CD4-positive, CD25-positive, alpha-beta regulatory T cell (primary cell): ENCODE results near the gene MAP2K7. TPM values are rescaled to one million over a fixed set of nuclear protein-coding genes. Genes with fewer than 3 reads are reported as not detected.
"Not testable (repeated sequence)": the region's sequence is repeated elsewhere in the genome, so short reads cannot be mapped to it uniquely, and the experiment has no call there.

Experiments
- ATAC-seq, 2 donors: fragments of 150-1000 bp; cut with Tn5 transposase; one replicate each; pipeline ENCODE4 v1.10.0; 2021; ENCODE audit warnings: low read depth in 2 of 2, moderate number of reproducible peaks in 2 of 2, moderate library complexity in 1 of 2
- DNase-seq, 3 donors: peaks; one replicate each; pipeline versions ENCODE4 v3.0.0 to v3.0.0-alpha.2; 2012 to 2022; ENCODE audit warnings: mixed read lengths in 1 of 3
- H3K27ac ChIP-seq: one replicate; pipeline ENCODE4 v1.7.0; 2013; ENCODE audit warnings: mild to moderate bottlenecking, low read length; ENCODE audit not compliant: insufficient read depth, poor library complexity, severe bottlenecking
- H3K27me3 ChIP-seq: one replicate; pipeline ENCODE4 v1.7.0; 2013; ENCODE audit warnings: low read length; ENCODE audit not compliant: control insufficient read depth, insufficient read depth
- H3K36me3 ChIP-seq: one replicate; pipeline ENCODE4 v1.7.0; 2013; ENCODE audit warnings: mild to moderate bottlenecking, low read length, moderate library complexity; ENCODE audit not compliant: control insufficient read depth, insufficient read depth
- H3K4me1 ChIP-seq: 2 replicates; pipeline ENCODE4 v1.7.0; 2013; ENCODE audit warnings: mild to moderate bottlenecking, low read length; ENCODE audit not compliant: insufficient read depth, control insufficient read depth, poor library complexity, severe bottlenecking
- H3K4me3 ChIP-seq: one replicate; pipeline ENCODE4 v1.7.0; 2013; ENCODE audit warnings: low read depth, mild to moderate bottlenecking, low read length, moderate library complexity
- H3K9me3 ChIP-seq, 2 experiments: 1 replicate in 1 of 2; 2 replicates in 1 of 2; pipeline ENCODE4 v1.7.0; 2013; ENCODE audit warnings: low read length in 2 of 2, mild to moderate bottlenecking in 1 of 2, moderate library complexity in 1 of 2; ENCODE audit not compliant: control insufficient read depth in 2 of 2
- H3K27ac Mint-ChIP-seq, 3 donors: one replicate each; pipeline ENCODE4 v1.8.0; 2020 to 2022; ENCODE audit warnings: mild to moderate bottlenecking in 3 of 3, mixed read lengths in 3 of 3, moderate library complexity in 2 of 3
- H3K27me3 Mint-ChIP-seq: one replicate; pipeline ENCODE4 v1.8.0; 2022; ENCODE audit warnings: mild to moderate bottlenecking, mixed read lengths
- H3K36me3 Mint-ChIP-seq: one replicate; pipeline ENCODE4 v1.8.0; 2020; ENCODE audit warnings: mixed read lengths
- H3K4me1 Mint-ChIP-seq, 4 donors: one replicate each; pipeline ENCODE4 v1.8.0; 2020 to 2022; ENCODE audit warnings: mixed read lengths in 4 of 4, mild to moderate bottlenecking in 1 of 4
- H3K4me3 Mint-ChIP-seq, 4 donors: one replicate each; pipeline ENCODE4 v1.8.0; 2020 to 2022; ENCODE audit warnings: mild to moderate bottlenecking in 4 of 4, mixed read lengths in 4 of 4, moderate library complexity in 3 of 4
- H3K9me3 Mint-ChIP-seq, 7 donors: one replicate each; pipeline ENCODE4 v1.8.0; 2020 to 2022; ENCODE audit warnings: mixed read lengths in 7 of 7, mild to moderate bottlenecking in 3 of 7, moderate library complexity in 2 of 7
- polyA plus RNA-seq, 4 donors: library from polyadenylated mRNA; unstranded; fragments of 300-500 nt; fragmentation: Illumina TruSeq; gene quantifications; one replicate each; pipeline ENCODE4 v1.2.3, GENCODE V29; 2021
- total RNA-seq: library from RNA; stranded (reverse); gene quantifications from one replicate; pipeline ENCODE4 v1.2.3, GENCODE V29; 2022

Gene MAP2K7
- total and polyA plus RNA-seq, 5 donors from 2014 or later: 1.7 to 93.4 (median 2.7) TPM

- H3K27ac ChIP-seq: no peak overlapping the region
- H3K36me3 Mint-ChIP-seq: no peaks in the 10 kb centered on the region
- H3K4me3 ChIP-seq: no peak overlapping the region
- no peaks in the 10 kb centered on the region for H3K4me1 ChIP-seq
- no peak overlapping the region for H3K4me3 Mint-ChIP-seq
- peaks cover 0 to 1% (median 0%) of the 10 kb centered on the region in 7 donors for H3K9me3 Mint-ChIP-seq
- no peaks in the 10 kb centered on the region for H3K9me3 ChIP-seq
- H3K4me1 Mint-ChIP-seq: no peaks in the 10 kb centered on the region
- H3K36me3 ChIP-seq: no peaks in the 10 kb centered on the region
- peaks cover 24% of the 10 kb centered on the region for H3K27me3 Mint-ChIP-seq
- H3K27me3 ChIP-seq: peaks cover 3% of the 10 kb centered on the region
- ATAC-seq (no peak), DNase-seq (no peak)
- no peak overlapping the region for H3K27ac Mint-ChIP-seq
Observed at GRCh38 chr19:7883796-7884570, 19.7 kb upstream of the MAP2K7 start.

GRCh38 chr19:7885818-7886217, 17.9 kb upstream of the MAP2K7 start:
- Mint-ChIP-seq H3K27me3 (peaks cover 29% of the 10 kb centered on the region), H3K4me1 (no peaks in the 10 kb centered on the region), H3K27ac (peak overlapping the region in 1 of 3 donors; percentile 16), H3K4me3 (no peak overlapping the region), H3K9me3 (peaks cover 0 to 1% (median 0%) of the 10 kb centered on the region in 7 donors), H3K36me3 (no peaks in the 10 kb centered on the region)
- Histone ChIP-seq H3K36me3 (no peaks in the 10 kb centered on the region), H3K9me3 (no peaks in the 10 kb centered on the region), H3K4me1 (no peaks in the 10 kb centered on the region), H3K27ac (no peak overlapping the region), H3K4me3 (no peak overlapping the region), H3K27me3 (peaks cover 3% of the 10 kb centered on the region)
- no peak for ATAC-seq
- DNase-seq: no peak

- no peak overlapping the region for H3K4me3 Mint-ChIP-seq
- Histone ChIP-seq H3K27me3 (peaks cover 3% of the 10 kb centered on the region), H3K4me3 (no peak overlapping the region), H3K36me3 (no peaks in the 10 kb centered on the region), H3K9me3 (no peaks in the 10 kb centered on the region), H3K27ac (no peak overlapping the region), H3K4me1 (no peaks in the 10 kb centered on the region)
- H3K36me3 Mint-ChIP-seq: no peaks in the 10 kb centered on the region
- H3K27ac Mint-ChIP-seq: no peak overlapping the region
- ATAC-seq (no peak), DNase-seq (no peak)
- H3K27me3 Mint-ChIP-seq: peaks cover 34% of the 10 kb centered on the region
- no peaks in the 10 kb centered on the region for H3K4me1 Mint-ChIP-seq
- peaks cover 0 to 1% (median 0%) of the 10 kb centered on the region in 7 donors for H3K9me3 Mint-ChIP-seq
Observed at GRCh38 chr19:7887408-7888144, 16.1 kb upstream of the MAP2K7 start.

GRCh38 chr19:7888145-7888825, 15.4 kb upstream of the MAP2K7 start, which contains the start of gene LRRC8E:
Gene LRRC8E, plus strand, starts transcription at chr19:7888510. Its CDS starts 7,094 bp downstream, at chr19:7895604.
- Histone ChIP-seq H3K36me3 (no peaks in the 10 kb centered on the region), H3K4me1 (no peaks in the 10 kb centered on the region), H3K27ac (no peak within 1 kb of the TSS), H3K9me3 (no peaks in the 10 kb centered on the region), H3K4me3 (no peak within 1 kb of the TSS), H3K27me3 (peaks cover 3% of the 10 kb centered on the region)
- ATAC-seq (peak; percentile 60 to 71), DNase-seq (no peak)
- Mint-ChIP-seq H3K27me3 (peaks cover 34% of the 10 kb centered on the region), H3K4me3 (no peak within 1 kb of the TSS), H3K36me3 (no peaks in the 10 kb centered on the region), H3K27ac (no peak within 1 kb of the TSS), H3K4me1 (no peaks in the 10 kb centered on the region), H3K9me3 (peaks cover 0 to 1% (median 0%) of the 10 kb centered on the region in 7 donors)

- H3K4me1 ChIP-seq: no peaks in the 10 kb centered on the region
- H3K36me3 Mint-ChIP-seq: no peaks in the 10 kb centered on the region
- no peak overlapping the region for H3K4me3 Mint-ChIP-seq
Observed at GRCh38 chr19:7888826-7889217, 14.9 kb upstream of the MAP2K7 start.

GRCh38 chr19:7893362-7894101, 10.1 kb upstream of the MAP2K7 start:
- H3K36me3 ChIP-seq, H3K4me1 Mint-ChIP-seq, H3K27ac Mint-ChIP-seq, H3K4me1 ChIP-seq, H3K36me3 Mint-ChIP-seq, H3K4me3 ChIP-seq, H3K9me3 Mint-ChIP-seq, H3K27me3 ChIP-seq, H3K27ac ChIP-seq, ATAC-seq, H3K9me3 ChIP-seq, DNase-seq, H3K4me3 Mint-ChIP-seq: not testable (repeated sequence)
- peaks cover 19% of the 10 kb centered on the region for H3K27me3 Mint-ChIP-seq

More at GRCh38 chr19:7888826-7889217, 14.9 kb upstream of the MAP2K7 start:
- peaks cover 3% of the 10 kb centered on the region for H3K27me3 ChIP-seq
- ATAC-seq: no peak
- H3K4me3 ChIP-seq: no peak overlapping the region
- no peaks in the 10 kb centered on the region for H3K4me1 Mint-ChIP-seq
- H3K36me3 ChIP-seq: no peaks in the 10 kb centered on the region
- no peak overlapping the region for H3K27ac Mint-ChIP-seq
- H3K27me3 Mint-ChIP-seq: peaks cover 34% of the 10 kb centered on the region
- peaks cover 0 to 1% (median 0%) of the 10 kb centered on the region in 7 donors for H3K9me3 Mint-ChIP-seq
- DNase-seq: no peak
- H3K9me3 ChIP-seq: no peaks in the 10 kb centered on the region
- H3K27ac ChIP-seq: no peak overlapping the region

- peaks cover 11% of the 10 kb centered on the region for H3K27me3 Mint-ChIP-seq
- Histone ChIP-seq H3K4me3 (no peak overlapping the region), H3K27me3 (no peaks in the 10 kb centered on the region), H3K36me3 (no peaks in the 10 kb centered on the region), H3K4me1 (no peaks in the 10 kb centered on the region), H3K27ac (no peak overlapping the region), H3K9me3 (no peaks in the 10 kb centered on the region)
- no peaks in the 10 kb centered on the region for H3K4me1 Mint-ChIP-seq
- ATAC-seq: no peak
- no peak for DNase-seq
- no peak overlapping the region for H3K27ac Mint-ChIP-seq
- no peaks in the 10 kb centered on the region for H3K9me3 Mint-ChIP-seq
- no peak overlapping the region for H3K4me3 Mint-ChIP-seq
- no peaks in the 10 kb centered on the region for H3K36me3 Mint-ChIP-seq
Observed at GRCh38 chr19:7894612-7895309, 8.9 kb upstream of the MAP2K7 start.
